Stomach (tissue), 9 donors: ENCODE results near the gene RALGAPA2. TPM values are rescaled to one million over a fixed set of nuclear protein-coding genes. Genes with fewer than 3 reads are reported as not detected.

Experiments
- DNase-seq, 2 donors: peaks; one replicate each; pipeline versions ENCODE4 v3.0.0 to v3.0.0-alpha.2; 2013 to 2019
- H3K27ac ChIP-seq, 5 donors: fragments of 200-600 bp in 4 of 5; sonication (generic) in 4 of 5; one replicate each; pipeline ENCODE4 v1.5.1; 2013 to 2019; ENCODE audit warnings: mild to moderate bottlenecking in 1 of 5, moderate library complexity in 1 of 5
- H3K27me3 ChIP-seq, 3 donors: fragments of 200-600 bp; sonication (generic); one replicate each; pipeline ENCODE4 v1.5.1; 2017 to 2019; ENCODE audit warnings: mixed run types in 1 of 3
- H3K36me3 ChIP-seq, 4 donors: fragments of 200-600 bp; sonication (generic); 1 replicate in 3 of 4; 2 replicates in 1 of 4; pipeline ENCODE4 v1.5.1; 2016 to 2019
- H3K4me1 ChIP-seq, 4 donors: fragments of 200-600 bp; sonication (generic); one replicate each; pipeline ENCODE4 v1.5.1; 2016 to 2019
- H3K4me3 ChIP-seq, 4 donors: fragments of 200-600 bp; sonication (generic) in 3 of 4; one replicate each; pipeline ENCODE4 v1.5.1; 2016 to 2019; ENCODE audit warnings: mild to moderate bottlenecking in 1 of 4
- H3K9me3 ChIP-seq, 4 donors: fragments of 200-600 bp; sonication (generic); one replicate each; pipeline ENCODE4 v1.5.1; 2016 to 2019
- EP300 ChIP-seq: sonication (generic); formaldehyde crosslinking; IDR thresholded peaks from one replicate; pipeline ENCODE4 v1.6.1; 2017; ENCODE audit warnings: antibody characterized with exemption
- POLR2A ChIP-seq, 4 donors: fragments of 450-650 bp; IDR thresholded peaks; one replicate each; pipeline ENCODE4 v1.6.1; 2016; ENCODE audit warnings: antibody characterized with exemption in 4 of 4, control low read depth in 2 of 4, mild to moderate bottlenecking in 1 of 4, moderate library complexity in 1 of 4
- POLR2AphosphoS5 ChIP-seq, 3 donors: sonication (generic); formaldehyde crosslinking; IDR thresholded peaks; one replicate each; pipeline ENCODE4 v1.6.1; 2016; ENCODE audit warnings: antibody characterized with exemption in 3 of 3
- WGBS, 5 donors: extraction: QIAGEN DNeasy Blood & Tissue Kit in 3 of 5; methylation state at CpG; one replicate each; pipeline versions ENCODE4 v1.1.5 to v1.1.7; 2013 to 2018; 5-methylcytosine and 5-hydroxymethylcytosine counted together
- intact Hi-C: fragments of 100-400 bp; cut with DNase I; formaldehyde crosslinking; loops from one replicate; pipeline ENCODE4 v1.15.1; 2023; ENCODE audit warnings: low total_unique reads
- polyA plus RNA-seq, 3 donors: library from polyadenylated mRNA; stranded (reverse); fragments of 200-250 nt; gene quantifications; one replicate each; pipeline ENCODE4 v1.2.3, GENCODE V29; 2013
- total RNA-seq, 5 donors: library from RNA; depleted of rRNA; stranded (reverse); fragments of >200 nt; gene quantifications; one replicate each; pipeline versions ENCODE4 v1.1.0 to v1.2.3, GENCODE V29; 2014 to 2016
- TF ChIP-seq, protein P1 (sequence below), 7 experiments: fragments of 450-650 bp in 4 of 7; fragments of 200-600 bp in 3 of 7; sonication (generic) in 3 of 7; IDR thresholded peaks; one replicate each; pipeline ENCODE4 v1.5.1; 2016 to 2019; ENCODE audit warnings: antibody characterized with exemption in 7 of 7, control low read depth in 2 of 7, mild to moderate bottlenecking in 1 of 7
- donor health status: healthy with polysubstance abuse.
- donor health status: Bipolar disorder and iron deficiency.
- donor health status: healthy.

The RALGAPA2 gene
- total and polyA plus RNA-seq, 8 donors = 4.3 to 159 (median 48.7) TPM

GRCh38 chr20:20423117-20423516 lies 289.3 kb downstream of the RALGAPA2 start:
- no peak for TF ChIP-seq POLR2AphosphoS5 (IDR thresholded peaks at IDR 0.05)
- TF ChIP-seq POLR2A (IDR thresholded peaks at IDR 0.05) = no peak
- TF ChIP-seq, protein P1, sequence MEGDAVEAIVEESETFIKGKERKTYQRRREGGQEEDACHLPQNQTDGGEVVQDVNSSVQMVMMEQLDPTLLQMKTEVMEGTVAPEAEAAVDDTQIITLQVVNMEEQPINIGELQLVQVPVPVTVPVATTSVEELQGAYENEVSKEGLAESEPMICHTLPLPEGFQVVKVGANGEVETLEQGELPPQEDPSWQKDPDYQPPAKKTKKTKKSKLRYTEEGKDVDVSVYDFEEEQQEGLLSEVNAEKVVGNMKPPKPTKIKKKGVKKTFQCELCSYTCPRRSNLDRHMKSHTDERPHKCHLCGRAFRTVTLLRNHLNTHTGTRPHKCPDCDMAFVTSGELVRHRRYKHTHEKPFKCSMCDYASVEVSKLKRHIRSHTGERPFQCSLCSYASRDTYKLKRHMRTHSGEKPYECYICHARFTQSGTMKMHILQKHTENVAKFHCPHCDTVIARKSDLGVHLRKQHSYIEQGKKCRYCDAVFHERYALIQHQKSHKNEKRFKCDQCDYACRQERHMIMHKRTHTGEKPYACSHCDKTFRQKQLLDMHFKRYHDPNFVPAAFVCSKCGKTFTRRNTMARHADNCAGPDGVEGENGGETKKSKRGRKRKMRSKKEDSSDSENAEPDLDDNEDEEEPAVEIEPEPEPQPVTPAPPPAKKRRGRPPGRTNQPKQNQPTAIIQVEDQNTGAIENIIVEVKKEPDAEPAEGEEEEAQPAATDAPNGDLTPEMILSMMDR (IDR thresholded peaks at IDR 0.05) = no peak
- TF ChIP-seq EP300 = no peak
- WGBS, 5 donors = 80 to 100% (median 100%) methylated on average over 1 of the region's 1 CpG
- H3K4me3 ChIP-seq = no peak overlapping the region
- intact Hi-C loops = no loop called here
- no peaks in the 10 kb centered on the region for H3K27me3 ChIP-seq
- H3K4me1 ChIP-seq = no peaks in the 10 kb centered on the region
- no peaks in the 10 kb centered on the region for H3K9me3 ChIP-seq
- H3K36me3 ChIP-seq = peaks cover 0 to 54% (median 41%) of the 10 kb centered on the region in 4 donors
- no peak for DNase-seq
- H3K27ac ChIP-seq = no peak overlapping the region

DNA sequence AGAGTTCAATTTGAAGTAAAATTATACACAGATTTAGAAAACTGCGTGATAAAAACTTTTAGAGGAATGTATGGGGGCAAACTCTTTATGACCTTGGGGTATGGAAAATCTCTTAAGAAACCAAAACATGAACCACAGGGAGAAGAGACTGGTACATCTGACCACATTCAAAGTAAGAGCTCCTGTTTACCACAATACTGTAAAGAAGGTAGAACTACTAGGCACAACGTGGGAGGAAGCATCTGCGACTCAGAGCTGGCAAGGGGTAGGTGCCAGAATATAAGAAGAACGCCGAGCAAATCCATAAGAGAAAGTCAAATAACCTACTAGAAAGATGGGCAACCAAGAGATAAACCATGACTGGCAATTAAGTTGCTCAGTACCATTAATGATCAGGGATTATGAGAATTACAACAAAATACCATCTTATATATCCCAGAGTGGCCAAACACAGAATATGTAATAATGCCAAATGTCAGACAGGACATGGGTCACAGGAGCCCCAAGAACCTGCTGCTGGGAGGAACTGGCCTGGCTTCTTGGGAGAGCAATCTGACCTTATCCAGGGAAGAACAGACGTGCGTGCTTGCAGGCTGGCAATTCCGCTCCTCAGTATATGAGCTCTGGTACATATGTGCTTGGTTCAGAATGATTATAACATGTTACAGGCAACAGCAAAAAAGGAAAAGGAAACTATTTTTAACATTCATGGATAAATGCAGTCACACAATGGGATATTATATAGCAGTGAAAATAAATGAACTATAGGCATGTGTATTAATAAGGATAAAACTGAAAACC lies 294.4 kb downstream of the RALGAPA2 start:
- no peak for DNase-seq
- Histone ChIP-seq H3K4me1 (peaks cover 0 to 11% (median 3%) of the 10 kb centered on the region in 4 donors), H3K4me3 (no peak overlapping the region), H3K36me3 (peaks cover 0 to 50% (median 40%) of the 10 kb centered on the region in 4 donors), H3K27ac (no peak overlapping the region), H3K9me3 (no peaks in the 10 kb centered on the region), H3K27me3 (no peaks in the 10 kb centered on the region)
- TF ChIP-seq EP300 (no peak), POLR2AphosphoS5 (IDR thresholded peaks at IDR 0.05) (no peak), POLR2A (IDR thresholded peaks at IDR 0.05) (no peak)
- TF ChIP-seq, protein P1 (IDR thresholded peaks at IDR 0.05) = no peak
- WGBS, 5 donors = 90 to 95% (median 92%) methylated on average over 8 of the region's 8 CpGs
- intact Hi-C loops = no loop called here

- H3K36me3 ChIP-seq = peaks cover 0 to 37% (median 26%) of the 10 kb centered on the region in 4 donors
- no peaks in the 10 kb centered on the region for H3K9me3 ChIP-seq
- H3K4me3 ChIP-seq = no peak overlapping the region
- H3K4me1 ChIP-seq = peaks cover 0 to 22% (median 12%) of the 10 kb centered on the region in 4 donors
- no peak overlapping the region for H3K27ac ChIP-seq
- 77 to 100% (median 92%) methylated on average over 1 of the region's 1 CpG for WGBS, 5 donors
- no peak for DNase-seq
- no peak for TF ChIP-seq POLR2A (IDR thresholded peaks at IDR 0.05)
- TF ChIP-seq POLR2AphosphoS5 (IDR thresholded peaks at IDR 0.05) = no peak
- TF ChIP-seq, protein P1 (IDR thresholded peaks at IDR 0.05) = no peak
- TF ChIP-seq EP300 = no peak
- H3K27me3 ChIP-seq = no peaks in the 10 kb centered on the region
- intact Hi-C loops = no loop called here
Measured at GRCh38 chr20:20415321-20415720, 297.1 kb downstream of the RALGAPA2 start.

DNA sequence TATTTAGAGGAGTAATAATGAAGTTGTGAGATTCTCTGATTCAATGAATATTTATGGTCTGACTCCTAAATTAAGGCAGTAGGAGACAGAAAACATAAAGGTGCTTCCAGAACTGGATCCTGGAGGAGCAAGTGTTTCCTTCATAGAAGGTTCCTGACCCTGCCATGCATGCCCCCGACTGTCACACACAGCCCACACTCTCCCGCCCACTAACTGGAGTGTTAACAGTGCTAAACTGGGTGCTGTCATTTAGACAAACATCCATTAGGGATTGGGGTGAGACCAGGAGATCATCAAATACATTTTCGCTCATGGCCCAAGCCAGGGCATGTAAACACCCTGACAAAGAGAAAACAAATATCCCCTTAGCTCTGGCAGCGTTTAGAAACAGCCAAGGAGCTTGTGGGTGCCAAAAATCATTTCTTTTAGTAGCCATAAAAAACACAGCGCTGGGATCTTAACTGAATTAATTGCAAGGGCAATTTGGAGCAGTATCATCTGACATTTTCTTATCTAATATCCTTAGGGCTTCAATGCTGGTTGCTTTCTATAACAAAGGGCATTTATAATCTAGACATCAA lies 297.7 kb downstream of the RALGAPA2 start:
- TF ChIP-seq POLR2A (IDR thresholded peaks at IDR 0.05) = no peak
- WGBS, 5 donors = 51 to 61% (median 59%) methylated on average over 5 of the region's 5 CpGs
- intact Hi-C loops = no loop called here

More for the DNA sequence above, 297.7 kb downstream of the RALGAPA2 start:
- Histone ChIP-seq H3K4me1 (peaks cover 0 to 22% (median 12%) of the 10 kb centered on the region in 4 donors), H3K9me3 (no peaks in the 10 kb centered on the region), H3K27me3 (no peaks in the 10 kb centered on the region), H3K27ac (no peak overlapping the region), H3K4me3 (no peak overlapping the region), H3K36me3 (peaks cover 0 to 36% (median 24%) of the 10 kb centered on the region in 4 donors)
- DNase-seq = no peak
